ENCODE data around the gene IFNA2.

DNA sequence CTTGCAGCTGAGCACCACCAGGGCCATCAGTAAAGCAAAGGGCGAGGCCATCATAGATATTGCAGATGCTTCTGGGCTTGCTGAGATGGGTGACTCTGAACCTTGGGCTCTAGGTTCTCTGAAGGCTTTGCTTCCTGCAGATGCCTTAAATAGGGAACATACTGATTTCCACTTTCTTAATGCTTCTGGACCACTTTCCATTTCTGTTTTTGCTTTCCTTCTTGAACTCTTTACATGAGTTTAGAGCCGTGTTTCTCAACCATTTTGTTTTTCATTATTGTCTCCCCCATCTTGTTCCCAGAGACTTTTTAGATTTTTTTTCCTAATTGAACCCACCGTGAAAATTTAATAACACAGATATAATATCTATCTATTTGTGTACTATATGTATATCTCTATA, 17.2 kb downstream of the IFNA2 start, which contains the start of gene IFNA13:
- TF ChIP-seq, protein P1, sequence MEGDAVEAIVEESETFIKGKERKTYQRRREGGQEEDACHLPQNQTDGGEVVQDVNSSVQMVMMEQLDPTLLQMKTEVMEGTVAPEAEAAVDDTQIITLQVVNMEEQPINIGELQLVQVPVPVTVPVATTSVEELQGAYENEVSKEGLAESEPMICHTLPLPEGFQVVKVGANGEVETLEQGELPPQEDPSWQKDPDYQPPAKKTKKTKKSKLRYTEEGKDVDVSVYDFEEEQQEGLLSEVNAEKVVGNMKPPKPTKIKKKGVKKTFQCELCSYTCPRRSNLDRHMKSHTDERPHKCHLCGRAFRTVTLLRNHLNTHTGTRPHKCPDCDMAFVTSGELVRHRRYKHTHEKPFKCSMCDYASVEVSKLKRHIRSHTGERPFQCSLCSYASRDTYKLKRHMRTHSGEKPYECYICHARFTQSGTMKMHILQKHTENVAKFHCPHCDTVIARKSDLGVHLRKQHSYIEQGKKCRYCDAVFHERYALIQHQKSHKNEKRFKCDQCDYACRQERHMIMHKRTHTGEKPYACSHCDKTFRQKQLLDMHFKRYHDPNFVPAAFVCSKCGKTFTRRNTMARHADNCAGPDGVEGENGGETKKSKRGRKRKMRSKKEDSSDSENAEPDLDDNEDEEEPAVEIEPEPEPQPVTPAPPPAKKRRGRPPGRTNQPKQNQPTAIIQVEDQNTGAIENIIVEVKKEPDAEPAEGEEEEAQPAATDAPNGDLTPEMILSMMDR (IDR thresholded peaks at IDR 0.05), result no peak
- no peak for TF ChIP-seq EP300 (IDR thresholded peaks at IDR 0.05; ENCODE audit: low read depth)

Data from transverse colon (tissue), 3 donors.